ENCODE results near the gene IL2RA. TPM values are rescaled to one million over a fixed set of nuclear protein-coding genes. Genes with fewer than 3 reads are reported as not detected.

IL2RA gene
- total RNA-seq, 1 donor from 2014 or later: 4.3 TPM

GRCh38 chr10:5975641-5976473, 86.3 kb downstream of the IL2RA start:
- no peaks in the 10 kb centered on the region for H3K27me3 ChIP-seq
- no peaks in the 10 kb centered on the region for H3K36me3 ChIP-seq
- intact Hi-C loops (cut with DNase I): no loop called here
- peak overlapping the region; percentile 98 for H3K27ac ChIP-seq
- TF ChIP-seq CTCF (IDR thresholded peaks at IDR 0.05): no peak
- DNase-seq (no peak), ATAC-seq (peak; percentile 25)
- H3K4me1 ChIP-seq: peaks cover 36% of the 10 kb centered on the region
- H3K4me3 ChIP-seq: peak overlapping the region; percentile 91
- H3K9me3 ChIP-seq: no peaks in the 10 kb centered on the region

GRCh38 chr10:5973069-5973468, 89.1 kb downstream of the IL2RA start:
- H3K4me3 ChIP-seq: no peak overlapping the region
- no peak for TF ChIP-seq CTCF (IDR thresholded peaks at IDR 0.05)
- H3K9me3 ChIP-seq: no peaks in the 10 kb centered on the region
- no peaks in the 10 kb centered on the region for H3K27me3 ChIP-seq
- DNase-seq: no peak
- peaks cover 39% of the 10 kb centered on the region for H3K4me1 ChIP-seq
- intact Hi-C loops (cut with DNase I): no loop called here
- no peak for ATAC-seq
- no peaks in the 10 kb centered on the region for H3K36me3 ChIP-seq
- H3K27ac ChIP-seq: no peak overlapping the region

- intact Hi-C loops (cut with DNase I): no loop called here
- Histone ChIP-seq H3K36me3 (no peaks in the 10 kb centered on the region), H3K4me3 (no peak overlapping the region), H3K27me3 (no peaks in the 10 kb centered on the region), H3K9me3 (no peaks in the 10 kb centered on the region), H3K27ac (peak overlapping the region; percentile 71), H3K4me1 (peaks cover 39% of the 10 kb centered on the region)
- ATAC-seq (no peak), DNase-seq (no peak)
- TF ChIP-seq CTCF (IDR thresholded peaks at IDR 0.05): no peak
Measured at GRCh38 chr10:5971886-5972285, 90.3 kb downstream of the IL2RA start.

GRCh38 chr10:5971315-5971832, 90.8 kb downstream of the IL2RA start:
- intact Hi-C loops (cut with DNase I): no loop called here
- no peak for DNase-seq

DNA sequence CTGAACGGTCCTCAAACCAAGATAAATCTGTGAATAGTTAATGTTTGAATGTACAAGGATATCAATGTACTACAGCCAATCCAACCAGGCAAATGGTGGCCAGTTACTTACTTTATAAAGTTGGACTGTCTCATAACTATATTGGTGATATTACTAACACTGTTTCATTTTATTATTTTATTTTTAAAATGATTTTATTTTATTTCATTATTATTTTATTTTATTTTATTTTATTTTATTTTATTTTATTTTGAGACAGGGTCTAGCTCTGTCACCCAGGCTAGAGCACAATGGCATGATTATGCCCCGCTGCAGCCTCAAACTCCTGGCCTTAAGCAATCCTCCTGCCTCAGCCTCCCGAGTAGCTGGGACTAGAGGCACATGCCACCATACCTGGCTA, 91.6 kb downstream of the IL2RA start:
- no peaks in the 10 kb centered on the region for H3K9me3 ChIP-seq
- H3K36me3 ChIP-seq: no peaks in the 10 kb centered on the region
- no peaks in the 10 kb centered on the region for H3K27me3 ChIP-seq
- DNase-seq (no peak), ATAC-seq (no peak)
- intact Hi-C loops (cut with DNase I): no loop called here
- H3K4me3 ChIP-seq: no peak overlapping the region
- no peak for TF ChIP-seq CTCF (IDR thresholded peaks at IDR 0.05)
- peak overlapping the region; percentile 71 for H3K27ac ChIP-seq
- H3K4me1 ChIP-seq: peaks cover 35% of the 10 kb centered on the region

More at GRCh38 chr10:5971315-5971832, 90.8 kb downstream of the IL2RA start:
- no peak for TF ChIP-seq CTCF (IDR thresholded peaks at IDR 0.05)
- ATAC-seq: peak; percentile 73
- Histone ChIP-seq H3K36me3 (no peaks in the 10 kb centered on the region), H3K4me3 (no peak overlapping the region), H3K4me1 (peaks cover 39% of the 10 kb centered on the region), H3K27me3 (no peaks in the 10 kb centered on the region), H3K9me3 (no peaks in the 10 kb centered on the region), H3K27ac (peak overlapping the region; percentile 71)

Measured in upper lobe of right lung (tissue), 1 donor.